GM18499 (cell line): ENCODE results near the gene SLC24A3.

Source experiments
- ATAC-seq: cut with Tn5 transposase; IDR thresholded peaks from one replicate; pipeline ENCODE4 v1.9.1; 2021; ENCODE audit warnings: moderate number of reproducible peaks; ENCODE audit not compliant: insufficient read depth, unreplicated experiment

Gene SLC24A3

DNA sequence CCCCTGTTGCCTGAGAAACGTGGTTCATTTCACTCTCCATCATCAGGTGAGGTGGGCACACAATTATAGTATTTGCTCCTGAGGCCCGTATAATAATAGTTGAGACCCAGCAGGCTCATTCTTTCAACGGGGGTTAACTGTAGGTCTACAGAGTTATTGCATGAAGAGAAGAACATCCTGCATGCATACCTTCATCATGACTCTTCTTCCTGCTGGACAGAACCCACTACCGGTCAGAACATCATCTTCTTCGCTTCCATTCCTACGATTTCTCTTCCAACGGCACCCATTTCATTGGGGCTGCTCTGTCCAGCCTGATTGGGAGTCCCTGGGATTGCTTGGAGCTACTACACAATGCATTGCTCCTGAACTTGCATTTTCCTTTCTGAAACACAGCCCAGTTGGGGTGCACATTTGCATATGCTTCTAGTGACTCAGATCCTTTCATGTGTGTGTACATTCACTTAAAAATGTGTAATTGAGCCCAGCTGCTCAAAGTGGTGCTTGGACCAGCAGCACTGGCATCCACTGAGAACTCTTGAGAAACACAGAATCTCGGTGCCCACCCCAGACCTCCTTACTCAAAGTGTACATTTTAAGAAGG is 57.4 kb downstream of the SLC24A3 start:
- no peak for ATAC-seq

DNA sequence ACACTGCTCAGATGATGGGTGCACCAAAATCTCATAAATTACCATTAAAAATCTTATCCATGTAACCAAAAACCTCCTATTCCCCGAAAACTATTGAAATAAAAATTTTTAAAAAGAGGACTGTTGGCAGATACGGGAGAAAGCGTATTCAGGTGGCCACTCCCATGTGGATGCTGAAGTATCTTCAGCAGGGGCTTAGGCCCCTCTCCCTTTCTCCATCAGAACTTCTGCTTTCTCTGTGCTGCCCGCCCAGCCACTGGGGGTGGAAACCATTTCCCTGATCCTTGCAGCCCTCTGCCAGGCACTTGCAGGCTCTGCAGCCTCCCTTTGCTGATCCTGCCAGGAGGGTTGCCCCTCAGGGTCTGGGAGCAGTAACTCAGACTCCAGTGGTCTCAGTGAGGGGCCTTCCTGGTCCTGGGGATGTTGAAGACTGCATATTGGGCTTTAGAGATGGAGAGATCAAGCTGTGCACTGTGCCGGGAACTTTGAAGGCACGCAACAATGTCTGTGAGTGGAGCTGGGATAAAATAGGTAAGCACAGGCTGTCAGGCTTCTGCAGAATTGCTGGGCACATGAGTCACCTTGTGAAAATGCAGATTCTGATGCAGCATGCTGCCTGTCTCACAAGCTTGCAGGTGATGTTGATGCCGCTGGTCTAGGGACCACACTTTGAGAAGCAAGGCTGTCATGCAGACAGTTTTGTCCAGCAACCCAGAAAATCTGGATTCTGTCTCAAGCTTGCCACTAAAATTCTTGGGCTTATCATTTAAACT is 59.6 kb downstream of the SLC24A3 start:
- ATAC-seq = no peak

DNA sequence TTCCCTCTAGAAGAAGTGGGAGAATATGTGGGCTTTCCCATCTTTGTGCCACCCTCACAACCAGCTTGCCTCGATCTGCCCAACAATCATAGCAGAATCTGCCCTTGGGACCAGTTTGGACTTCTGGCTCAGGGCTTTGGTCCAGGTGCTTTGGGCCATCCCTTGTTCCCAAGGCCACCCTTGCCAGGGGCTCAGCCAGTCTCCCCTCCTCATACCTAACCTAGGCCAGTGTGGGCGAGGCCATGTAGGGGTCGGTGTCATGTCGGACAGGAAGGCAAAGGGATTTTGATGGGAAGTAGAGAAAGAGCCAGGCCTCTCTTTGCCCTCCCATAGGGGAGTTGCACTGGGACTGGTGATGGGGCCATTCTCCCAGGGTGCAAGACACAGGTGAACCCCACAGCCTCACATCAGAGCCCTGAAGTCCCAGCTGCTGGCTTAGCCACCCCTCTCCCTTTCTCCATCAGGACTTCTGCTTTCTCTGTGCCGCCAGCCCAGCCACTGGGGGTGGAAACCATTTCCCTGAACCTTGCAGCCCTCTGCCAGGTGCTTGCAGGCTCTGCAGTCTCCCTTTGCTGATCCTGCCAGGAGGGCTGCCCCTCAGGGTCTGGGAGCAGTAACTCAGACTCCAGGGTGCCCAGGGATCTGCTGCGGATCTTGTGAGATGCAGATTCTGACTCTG is 60.7 kb downstream of the SLC24A3 start:
- ATAC-seq = no peak

DNA sequence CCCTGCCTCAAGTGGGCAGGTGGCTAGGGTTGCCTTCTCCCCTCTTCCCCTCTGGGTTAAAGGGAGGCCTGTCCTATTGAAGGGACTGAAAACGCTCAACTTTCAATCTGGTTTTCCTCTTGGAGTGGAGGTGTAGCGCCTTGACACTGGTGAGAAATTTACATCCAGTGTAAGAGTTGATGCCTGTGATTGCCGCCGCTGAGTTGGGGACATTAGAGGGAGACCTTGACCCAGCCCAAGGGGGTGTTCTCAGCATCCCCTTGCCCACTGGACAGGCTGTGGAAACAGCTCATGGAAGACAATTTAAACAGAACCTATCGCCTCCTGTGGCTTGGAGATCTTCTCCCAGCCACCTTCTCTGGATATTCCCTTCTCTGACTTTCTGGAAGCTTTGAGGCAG is 61.6 kb downstream of the SLC24A3 start:
- ATAC-seq = no peak

DNA sequence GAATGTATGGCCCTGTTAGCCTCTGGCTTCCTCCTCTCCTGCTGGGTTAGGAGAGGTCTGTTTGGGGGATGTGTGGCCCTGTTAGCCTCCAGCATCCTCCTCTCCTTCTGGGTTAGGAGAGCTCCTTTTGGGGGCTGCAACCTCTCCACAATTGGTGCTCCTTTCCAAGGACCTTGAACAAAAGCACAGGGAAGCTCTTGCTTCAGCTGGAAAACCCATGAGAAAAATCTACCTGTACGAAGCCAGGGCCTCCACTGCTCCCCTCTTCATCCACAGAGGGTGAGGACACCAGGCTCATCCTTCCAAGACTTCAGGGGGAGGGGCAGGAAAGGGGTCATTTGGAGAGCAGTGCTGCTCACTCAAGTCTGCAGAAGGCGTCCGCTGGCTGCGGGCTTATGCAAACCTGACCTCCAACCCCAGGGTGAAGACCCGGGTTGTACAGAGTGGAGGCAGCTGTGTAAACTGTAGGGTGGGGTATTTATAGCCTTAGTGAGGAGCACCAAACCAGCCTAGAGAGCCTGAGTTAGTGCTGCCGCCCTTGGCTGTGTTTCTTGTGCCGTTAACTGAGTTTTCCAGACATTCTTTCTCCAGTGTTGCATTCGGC is 62.1 kb downstream of the SLC24A3 start:
- ATAC-seq = no peak

DNA sequence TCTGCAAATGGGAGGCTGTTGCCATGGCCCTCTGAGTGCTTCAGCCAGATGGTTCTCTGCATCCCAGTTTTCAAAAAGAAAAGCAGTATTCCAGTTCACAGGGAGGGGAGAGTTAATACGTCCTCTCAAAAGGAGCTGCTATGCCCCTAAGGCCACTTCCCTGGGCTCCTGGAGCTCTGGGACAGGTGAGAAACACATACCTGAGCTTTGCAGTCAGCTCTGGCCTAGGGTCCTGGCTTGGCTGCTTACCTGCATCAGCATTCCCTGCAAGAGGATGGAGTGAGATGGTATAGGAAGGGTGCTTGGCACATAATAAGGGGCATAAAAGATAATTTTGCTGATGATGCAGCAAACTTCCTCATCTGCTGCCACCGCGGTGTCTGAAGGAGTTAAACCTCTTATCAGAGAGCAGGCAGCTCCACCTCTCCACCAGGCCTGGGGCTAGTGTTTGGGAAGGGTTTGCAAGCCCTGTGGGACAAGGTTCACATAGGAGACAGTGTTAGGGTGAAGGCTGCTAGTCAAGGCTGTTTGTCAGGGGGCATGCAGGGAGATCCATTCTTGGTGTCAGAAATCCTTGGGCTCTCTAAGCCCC is 62.7 kb downstream of the SLC24A3 start:
- no peak for ATAC-seq

DNA sequence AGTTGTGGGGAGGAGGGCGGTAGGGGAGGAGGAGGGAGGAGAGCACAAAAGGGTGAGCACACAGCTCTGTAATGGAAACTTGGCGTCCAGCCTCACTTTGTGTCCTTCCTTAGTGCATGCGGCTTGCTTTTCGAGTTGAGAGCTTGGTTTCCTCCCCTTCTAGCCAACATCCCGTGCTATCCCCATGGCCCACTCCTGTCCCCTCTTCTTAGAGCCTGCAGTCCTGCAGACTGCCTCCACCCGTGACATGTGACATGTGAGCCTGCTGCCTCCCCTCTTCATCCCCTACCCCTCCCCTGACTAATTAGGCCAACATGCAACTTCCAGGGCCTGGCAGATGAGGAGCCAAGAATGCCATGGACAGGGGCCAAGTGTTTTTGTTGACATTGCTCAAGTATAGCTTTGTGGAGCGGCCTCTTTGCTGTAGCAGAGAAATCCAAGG is 63.2 kb downstream of the SLC24A3 start:
- no peak for ATAC-seq

DNA sequence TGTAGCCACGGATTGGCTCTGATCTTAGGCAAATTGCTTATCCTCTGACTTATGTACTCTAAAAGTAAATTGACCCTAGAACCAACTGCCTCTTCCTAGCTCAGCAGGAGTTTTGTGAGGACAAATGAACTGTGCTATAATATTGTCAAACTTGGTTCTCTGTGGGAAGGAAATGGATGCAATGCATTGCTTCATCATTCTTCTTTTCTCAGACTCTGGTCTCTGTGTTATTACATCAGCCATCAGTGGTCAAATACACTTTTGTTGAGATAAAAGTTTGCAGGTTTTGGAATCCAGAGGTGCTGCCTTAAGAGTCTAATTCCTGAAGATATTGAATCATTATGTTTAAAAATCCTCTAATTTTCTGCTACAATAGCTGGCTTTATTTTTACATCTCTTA is 64.9 kb downstream of the SLC24A3 start:
- ATAC-seq = no peak

DNA sequence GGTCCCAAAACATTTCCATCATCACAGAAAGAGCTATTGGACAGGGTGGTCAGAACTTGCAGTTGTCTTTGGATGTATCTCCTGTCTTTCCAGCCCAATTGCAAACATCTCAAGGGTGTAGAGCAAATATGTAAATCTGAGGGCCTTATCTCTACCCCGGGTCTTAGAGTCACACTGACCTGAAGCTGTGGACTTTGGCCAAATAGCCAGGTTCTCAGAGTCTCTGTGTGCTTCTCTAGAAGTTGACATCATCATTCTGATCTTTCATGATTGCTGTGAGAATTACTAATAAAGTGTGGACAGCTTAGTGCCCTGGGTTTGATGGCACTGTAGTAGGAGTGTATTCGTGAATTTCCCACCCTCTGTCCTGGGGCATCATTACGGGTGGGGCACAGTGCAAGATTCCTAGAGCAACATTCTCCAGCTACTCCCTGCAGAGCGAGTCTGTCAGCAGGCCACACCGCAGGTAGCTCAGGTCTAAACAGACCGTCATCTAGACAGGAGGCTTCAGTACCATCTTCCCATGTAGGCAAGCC is 71.1 kb downstream of the SLC24A3 start:
- ATAC-seq = no peak

DNA sequence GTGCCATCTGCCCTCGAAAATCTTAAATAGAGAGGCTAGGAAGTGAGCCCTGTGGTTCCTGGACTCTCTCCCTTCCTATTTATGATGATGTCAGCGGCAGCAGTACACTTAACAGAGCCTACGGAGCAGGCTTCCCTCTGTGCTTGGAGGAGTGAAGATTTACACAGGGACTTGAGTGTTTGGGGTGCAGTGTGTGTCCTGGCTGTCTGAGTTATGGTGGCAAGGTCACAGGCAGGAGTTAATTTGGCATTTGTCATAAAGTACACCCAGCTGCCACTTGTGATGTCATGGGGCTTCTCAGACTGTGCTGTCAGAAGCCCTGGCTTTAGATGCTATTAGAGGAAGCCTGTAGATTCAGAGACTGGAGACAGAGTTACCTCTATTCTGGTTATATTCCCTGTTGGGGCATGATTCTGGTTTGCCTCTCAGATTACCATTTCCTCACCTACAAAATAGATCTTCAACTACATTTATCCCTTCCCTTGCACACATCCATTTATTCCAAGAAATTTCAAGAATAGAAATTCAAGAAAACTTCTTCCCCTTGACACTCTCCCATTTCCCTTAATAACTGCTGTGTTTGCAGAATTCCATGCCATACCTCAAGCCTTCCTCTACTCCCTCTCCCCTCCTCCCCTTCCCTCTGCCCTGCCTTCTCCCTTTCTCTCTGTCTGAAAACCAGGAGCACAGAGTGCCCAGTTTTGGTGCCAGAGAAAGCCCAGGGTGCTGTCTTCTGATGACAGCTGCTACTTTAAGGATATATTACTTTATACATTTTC is 72.1 kb downstream of the SLC24A3 start:
- ATAC-seq = no peak

DNA sequence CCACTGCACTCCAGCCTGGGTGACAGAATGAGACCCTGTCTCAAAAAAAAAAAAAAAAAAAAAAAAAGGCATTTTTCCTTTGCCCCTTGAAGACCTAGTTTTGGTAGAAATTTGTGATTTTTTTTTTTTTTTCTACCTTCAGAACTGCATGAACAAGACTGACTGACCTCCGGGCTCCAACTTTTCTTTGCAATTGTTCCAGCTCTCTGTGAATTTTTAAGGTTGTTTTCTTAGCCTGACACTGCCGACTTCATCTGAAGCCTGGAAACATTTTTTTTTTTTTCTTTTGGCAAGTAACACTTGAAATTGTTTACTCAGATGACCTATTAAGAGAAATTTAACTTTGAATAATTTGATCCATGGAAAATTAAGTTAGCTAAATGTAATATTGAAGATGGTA is 73.0 kb downstream of the SLC24A3 start:
- no peak for ATAC-seq

DNA sequence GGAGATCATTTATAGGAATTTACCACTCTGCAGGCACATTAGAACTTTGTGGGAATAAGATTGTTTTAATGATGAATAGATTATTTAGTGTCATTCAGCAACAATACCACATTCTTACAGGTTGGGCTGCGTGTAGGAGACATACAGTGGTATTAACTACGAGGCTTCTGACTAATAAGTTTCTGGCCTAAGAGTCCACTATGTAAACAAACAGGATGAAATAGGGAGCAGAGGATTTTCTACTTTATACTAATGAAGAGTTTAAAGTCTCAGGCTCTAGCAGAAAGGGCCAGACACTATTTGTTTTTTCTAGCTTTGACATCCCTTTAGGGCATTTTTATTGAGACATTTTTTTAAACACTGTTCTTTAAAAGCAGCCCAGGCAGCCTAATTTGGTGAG is 75.6 kb downstream of the SLC24A3 start:
- no peak for ATAC-seq

DNA sequence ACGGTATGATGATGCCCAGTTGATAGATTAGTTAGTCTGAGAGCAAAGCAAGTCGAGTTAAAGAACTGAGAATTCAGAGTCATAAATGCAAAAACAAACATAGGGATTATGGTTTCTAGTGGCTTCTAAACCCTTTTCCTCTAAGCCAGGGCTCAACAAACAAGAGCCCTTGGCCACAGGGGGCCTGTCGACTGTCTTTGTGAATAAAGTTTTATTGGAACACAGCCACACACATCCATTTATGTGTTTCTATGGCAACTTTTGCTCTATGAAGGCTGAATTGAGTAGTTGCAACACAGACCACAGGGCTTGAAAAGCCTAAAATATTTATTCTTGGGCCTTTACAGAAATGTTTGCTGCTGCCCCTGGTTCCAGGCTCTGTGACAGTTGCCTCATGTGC is 76.2 kb downstream of the SLC24A3 start:
- no peak for ATAC-seq

DNA sequence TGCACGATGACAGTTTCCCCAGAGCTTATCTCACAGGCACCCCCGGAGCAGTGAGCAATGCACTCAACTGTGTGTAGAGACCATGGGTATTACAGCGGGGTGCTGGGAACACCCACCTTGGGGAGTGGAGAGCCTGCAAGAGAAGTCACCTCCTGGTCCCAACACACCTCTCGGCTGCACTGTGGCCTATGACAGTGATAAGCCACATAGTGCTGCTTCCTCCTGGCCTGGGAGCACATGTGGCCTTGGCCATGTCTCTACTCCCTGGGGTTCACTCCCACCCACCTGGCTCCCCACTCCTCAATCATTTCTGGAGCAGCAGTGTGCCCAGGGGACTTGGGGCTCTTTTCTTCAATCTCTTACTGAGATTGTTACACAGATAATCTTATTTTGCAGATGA is 77.0 kb downstream of the SLC24A3 start:
- ATAC-seq = no peak

DNA sequence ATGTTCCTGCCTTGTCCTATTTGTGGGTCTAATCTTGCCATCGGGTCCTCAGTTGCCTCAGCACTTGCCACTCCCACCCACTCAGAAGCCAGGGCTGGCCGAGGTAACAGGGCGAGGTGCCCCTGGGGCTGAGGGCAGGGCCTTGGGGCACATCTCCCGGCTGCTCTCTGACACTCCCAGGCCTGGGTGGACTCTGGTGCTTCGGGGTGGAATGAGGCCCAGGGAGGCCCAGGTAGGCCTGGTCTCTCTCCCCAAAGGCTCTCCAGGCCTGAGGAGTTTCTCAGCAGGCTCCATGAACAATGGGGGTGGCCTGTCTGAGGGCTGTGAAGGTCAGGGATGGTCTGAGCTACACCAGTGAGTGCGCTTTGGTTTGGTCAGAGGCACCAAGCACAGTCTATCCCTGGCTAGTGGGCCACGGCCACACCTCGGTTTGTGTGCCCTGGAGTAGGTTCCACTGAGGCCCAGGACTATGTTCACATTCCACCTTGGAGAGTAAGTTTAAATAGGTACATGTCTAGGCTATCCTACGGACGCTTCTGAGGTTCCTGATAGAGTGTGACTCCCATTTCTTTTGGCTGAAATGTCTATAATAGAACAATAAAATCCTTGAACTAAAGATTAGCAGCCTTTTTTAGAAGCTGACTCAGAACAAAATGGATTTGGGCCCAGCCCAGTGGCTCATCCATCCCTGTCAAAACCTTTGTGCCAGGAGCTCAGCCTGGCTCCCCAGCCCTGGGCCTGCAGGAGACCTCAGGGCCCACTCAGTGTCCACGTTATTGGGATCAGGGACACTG is 78.8 kb downstream of the SLC24A3 start:
- no peak for ATAC-seq

DNA sequence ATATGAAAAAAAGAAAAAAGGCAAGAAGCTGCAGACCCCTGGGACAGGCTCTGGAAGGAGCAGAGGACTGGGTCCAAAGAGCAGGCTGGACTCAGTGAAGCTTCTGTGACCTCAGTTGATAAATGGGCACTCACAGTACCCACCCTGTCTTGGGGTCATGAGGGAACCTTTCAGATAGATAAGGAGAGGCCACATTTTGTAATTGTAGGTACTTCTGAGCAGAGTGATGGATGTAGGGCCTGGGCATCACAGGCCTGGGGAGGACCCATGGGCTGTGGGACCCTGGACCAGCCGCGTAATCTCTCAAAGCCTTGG is 79.3 kb downstream of the SLC24A3 start:
- no peak for ATAC-seq

DNA sequence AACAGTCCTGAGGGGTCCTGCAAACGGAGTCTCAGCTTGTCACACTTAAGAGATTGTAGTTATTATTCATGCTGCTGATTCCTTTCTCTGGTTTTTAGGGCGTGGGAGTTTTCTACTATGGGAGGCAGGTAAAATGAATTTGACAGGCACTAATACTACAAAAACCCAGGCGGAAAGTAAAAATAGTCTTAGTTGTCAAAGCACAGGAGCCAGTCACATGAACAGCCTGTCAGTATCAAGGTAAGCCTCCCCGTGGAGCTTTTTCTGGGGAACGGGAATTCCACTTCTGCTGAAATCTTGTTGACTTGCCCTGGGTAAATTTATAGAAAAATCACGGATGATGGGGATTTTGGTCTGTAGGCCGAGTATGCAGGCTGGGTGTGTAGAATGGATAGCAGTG is 79.8 kb downstream of the SLC24A3 start:
- no peak for ATAC-seq

DNA sequence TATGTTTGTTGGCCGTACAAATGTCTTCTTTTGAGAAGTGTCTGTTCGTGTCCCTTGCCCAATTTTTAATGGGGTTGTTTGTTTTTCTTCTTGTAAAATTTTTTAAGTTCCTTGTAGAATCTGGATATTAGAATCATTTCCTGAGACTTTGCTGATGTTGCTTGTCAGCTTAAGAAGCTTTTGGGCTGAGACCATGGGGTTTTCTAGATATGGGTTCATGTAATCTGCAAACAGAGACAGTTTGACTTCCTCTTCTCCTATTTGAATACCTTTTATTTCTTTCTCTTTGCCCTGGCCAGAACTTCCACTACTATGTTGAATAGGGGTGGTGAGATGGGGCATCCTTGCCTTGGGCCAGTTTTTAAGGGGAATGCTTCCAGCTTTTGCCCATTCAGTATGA is 82.6 kb downstream of the SLC24A3 start:
- no peak for ATAC-seq

DNA sequence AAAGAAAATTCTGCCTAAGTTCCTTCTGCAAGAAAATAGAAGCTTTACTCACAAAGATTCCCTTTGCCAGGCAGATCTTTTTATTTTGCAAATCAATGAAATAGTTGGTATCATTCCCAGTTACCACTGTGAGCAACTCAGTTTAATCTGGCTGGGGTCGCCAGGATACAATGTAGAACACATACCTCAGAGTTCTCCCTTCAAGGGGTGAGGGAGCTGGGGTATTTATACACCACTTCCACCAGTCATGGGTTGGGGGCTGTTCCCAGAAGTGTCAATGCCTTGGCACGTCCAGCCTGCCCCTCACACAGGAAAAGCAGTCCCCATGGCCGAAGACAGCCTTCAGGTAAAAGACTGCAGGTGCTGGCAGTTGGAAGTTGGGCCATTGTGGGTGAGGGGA is 86.2 kb downstream of the SLC24A3 start:
- no peak for ATAC-seq
